HG03025 (cell line): ENCODE measurements around the gene MAPKAP1.
A peak's percentile ranks its signal among the peaks of the same experiment; 100 is the strongest.

Source experiments
- ATAC-seq: cut with Tn5 transposase; IDR thresholded peaks from one replicate; pipeline ENCODE4 v1.9.1; 2021; ENCODE audit warnings: mild to moderate bottlenecking, moderate library complexity; ENCODE audit not compliant: unreplicated experiment, low FRiP score

The MAPKAP1 gene

DNA sequence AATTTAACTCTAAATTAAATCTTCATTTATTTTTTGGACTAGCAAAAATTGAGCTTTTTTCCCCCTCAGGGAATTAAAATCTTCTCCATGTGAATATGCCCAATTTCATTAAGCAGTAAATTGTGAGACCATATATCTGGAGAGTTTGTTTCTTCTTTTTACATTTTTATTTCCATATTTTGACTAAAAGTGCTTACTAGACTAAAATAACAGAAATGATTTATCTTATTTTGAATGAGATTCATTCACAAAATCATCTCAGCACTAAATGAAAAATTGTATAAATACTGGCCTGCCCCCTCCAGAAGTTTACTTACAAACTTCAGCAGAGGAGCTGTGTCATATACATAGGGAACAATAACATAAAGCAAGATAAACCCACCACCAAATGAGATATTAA lies 26.6 kb downstream of the MAPKAP1 start:
- no peak for ATAC-seq

DNA sequence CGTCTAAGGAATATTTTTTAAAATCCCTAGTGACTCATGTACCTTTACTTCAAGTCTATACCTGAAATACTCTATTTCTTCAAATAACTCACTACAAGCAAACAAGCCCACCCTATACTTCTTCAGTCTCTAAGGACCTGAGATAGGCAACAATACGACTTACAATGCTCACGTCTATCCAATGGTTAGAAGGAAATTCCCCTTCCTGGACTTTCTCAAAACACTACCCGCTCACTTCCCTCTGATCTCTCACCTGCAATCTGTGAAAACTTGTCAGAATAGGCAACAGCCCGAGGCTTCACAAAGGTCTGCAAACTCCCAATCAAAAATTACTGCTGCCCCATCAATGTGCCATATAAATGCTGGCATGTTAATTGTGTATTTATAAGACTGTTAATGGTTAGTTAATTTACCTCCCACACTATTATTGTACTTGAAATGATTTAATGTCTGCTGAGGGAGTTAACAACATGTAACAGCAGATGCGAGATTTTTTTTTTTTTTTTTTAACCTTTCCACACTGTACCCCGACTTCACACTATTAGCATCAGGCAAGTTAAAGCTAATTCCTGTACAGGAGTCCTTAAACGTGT lies 27.3 kb downstream of the MAPKAP1 start:
- ATAC-seq: no peak

DNA sequence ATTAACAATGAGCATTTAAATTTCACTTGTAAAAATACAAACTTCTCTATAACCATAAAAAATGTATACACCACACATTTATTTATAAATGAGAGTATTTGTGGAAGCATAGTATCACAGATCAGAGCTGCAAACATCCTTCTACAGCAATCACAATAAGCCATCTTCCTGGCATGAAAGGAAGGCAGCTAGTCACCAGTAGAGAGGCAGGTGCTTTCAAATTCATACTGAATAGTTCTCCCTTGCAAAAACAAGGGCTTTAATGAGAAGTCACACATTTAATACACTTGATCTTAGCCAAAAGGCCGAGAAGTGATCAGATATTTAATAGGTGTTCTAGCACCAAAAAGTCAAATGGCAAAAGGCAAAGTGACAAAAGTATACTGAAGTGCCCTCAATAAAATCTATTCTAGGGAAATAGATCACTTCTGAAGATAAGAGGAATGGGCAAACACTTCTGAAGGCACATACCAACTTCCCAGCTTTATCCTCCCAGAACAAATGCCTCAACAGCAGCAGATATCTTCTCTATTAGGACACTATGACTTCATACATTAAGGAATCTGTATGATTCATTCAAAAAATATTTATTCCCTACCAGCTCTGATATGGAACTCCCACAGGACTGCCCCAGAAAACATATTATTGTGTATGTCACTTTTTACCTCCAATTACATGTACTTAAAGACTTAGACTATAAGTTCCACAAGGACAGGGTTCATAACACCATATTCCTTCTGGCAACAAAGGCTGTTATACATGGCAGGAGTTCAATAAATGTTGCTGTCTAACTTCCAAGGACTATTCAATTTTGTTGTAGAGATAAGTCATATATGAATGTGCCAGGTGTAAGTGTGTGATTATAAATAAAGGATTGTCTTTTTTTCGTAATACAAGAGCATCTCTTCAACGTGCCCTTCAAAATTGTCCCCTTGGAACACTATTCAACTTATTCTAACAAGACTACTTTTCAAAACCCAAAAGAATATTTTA lies 31.7 kb downstream of the MAPKAP1 start:
- ATAC-seq: no peak

DNA sequence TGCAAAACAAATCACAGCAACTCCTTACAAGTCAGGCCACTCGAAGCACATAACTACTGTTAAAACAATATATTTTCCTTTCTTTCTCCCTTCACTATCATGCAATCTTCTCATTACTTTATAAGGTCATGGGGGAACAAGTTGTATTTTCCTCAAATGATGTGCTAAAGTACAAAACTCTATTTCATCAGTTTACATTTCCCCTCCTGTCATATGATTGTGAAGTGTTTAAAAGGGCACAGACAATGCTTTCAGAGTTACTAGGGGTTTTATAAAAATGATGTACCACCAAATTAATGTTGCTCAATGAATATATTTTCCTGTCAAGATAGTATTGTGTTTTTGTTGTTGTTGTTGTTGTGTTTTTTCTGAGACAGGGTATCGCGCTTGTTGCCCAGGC lies 34.1 kb downstream of the MAPKAP1 start:
- no peak for ATAC-seq

DNA sequence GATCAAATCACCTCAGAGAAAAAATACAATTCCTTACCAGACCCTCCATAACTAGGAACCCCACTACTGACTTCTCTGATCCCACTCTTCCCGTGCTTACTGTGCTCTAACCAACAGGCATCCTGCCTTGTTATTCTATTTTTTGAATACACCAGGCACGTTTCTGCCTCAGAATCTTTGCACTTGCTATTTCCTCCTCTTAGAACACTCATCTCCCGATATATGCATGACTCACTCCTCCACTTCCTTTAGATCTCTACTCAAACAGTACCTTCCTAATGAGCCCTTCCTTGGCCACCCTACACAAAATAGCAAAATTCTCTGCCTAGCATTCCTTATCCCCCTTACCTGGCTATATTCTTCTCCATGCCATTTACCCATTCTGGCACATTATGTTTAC lies 43.9 kb downstream of the MAPKAP1 start:
- ATAC-seq: no peak

DNA sequence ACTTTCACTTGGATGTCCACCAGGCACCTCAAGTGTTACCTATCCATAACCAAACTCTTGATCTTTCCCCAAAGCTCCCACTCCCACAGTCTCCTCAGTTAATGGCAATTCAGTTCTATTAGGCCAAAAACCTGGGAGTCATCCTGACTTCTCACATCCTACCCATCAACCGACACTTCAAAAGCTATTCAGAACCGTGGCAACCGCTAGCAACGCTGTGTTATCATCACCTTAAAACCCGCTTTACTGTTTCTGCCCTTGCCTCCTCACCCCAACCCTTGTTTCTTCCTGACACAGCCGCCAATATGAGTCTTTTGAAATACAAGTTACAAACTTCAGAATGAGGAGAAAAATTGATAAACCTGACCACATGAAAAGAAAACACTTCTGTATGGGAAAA lies 46.5 kb downstream of the MAPKAP1 start:
- no peak for ATAC-seq

DNA sequence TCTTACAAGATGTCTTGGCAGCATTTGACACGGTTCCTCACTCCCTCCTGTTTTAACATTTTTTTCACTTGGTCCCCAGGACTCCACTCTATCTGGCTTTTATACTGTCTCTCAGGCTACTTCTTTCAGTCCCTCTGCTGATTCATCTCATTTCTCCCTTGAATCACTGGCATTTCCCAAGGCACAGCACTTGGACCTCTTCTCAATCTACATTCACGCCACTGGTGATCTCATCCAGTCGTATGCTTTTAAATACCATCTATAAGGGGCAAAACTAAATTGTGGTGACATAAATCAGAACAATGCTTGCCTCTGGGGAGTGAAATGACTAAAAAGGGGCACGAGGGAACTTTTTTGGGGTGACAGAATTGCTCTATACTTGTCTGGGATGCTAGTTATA lies 47.1 kb downstream of the MAPKAP1 start:
- ATAC-seq: no peak

DNA sequence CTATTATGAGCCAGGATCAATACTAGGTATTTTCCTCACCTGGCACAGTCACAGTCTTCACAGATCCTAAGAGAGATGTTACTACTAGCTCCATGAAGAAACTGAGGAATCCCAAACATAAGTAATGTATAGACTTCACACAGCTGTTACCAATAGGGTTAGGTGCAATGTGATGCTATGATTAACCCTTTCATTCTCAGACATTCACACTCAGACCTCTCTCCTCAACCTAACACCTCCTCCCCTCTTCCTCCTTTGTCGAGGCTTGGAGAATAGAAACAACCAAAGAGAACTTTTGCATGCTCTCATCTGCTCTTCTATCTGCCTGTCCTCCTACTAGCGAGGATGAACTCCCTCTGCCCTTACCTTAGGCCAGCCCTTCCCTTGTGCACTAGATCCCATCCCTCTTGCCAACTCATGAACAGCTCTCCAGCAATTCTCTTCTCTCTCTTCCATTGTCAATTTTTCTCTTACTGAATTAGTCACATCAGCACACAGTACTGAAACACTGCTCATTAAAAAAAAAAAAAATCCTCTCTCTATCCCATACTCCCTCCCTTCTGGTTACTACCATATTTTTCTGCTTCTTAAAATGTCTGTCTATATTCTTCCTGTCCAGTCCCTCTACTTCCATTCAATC lies 47.7 kb downstream of the MAPKAP1 start:
- no peak for ATAC-seq

DNA sequence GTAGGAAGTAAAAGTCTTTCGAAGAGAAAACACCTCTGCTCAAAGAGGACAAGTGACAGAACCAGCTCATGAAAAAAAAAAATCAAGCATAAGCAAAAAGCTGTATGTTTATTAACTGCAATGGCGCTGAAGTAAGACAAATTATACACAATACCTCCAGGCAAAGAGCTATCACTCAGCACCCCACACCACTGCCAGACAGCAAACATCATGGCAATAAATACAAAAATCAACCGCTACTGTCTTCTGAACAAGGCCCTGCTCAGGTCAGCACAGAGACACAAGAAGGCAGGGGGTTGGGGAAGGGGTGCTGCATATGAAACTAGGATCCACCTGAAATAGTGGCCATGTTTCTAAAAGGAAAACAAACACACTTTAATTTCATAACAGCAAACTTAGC lies 50.4 kb downstream of the MAPKAP1 start:
- no peak for ATAC-seq

DNA sequence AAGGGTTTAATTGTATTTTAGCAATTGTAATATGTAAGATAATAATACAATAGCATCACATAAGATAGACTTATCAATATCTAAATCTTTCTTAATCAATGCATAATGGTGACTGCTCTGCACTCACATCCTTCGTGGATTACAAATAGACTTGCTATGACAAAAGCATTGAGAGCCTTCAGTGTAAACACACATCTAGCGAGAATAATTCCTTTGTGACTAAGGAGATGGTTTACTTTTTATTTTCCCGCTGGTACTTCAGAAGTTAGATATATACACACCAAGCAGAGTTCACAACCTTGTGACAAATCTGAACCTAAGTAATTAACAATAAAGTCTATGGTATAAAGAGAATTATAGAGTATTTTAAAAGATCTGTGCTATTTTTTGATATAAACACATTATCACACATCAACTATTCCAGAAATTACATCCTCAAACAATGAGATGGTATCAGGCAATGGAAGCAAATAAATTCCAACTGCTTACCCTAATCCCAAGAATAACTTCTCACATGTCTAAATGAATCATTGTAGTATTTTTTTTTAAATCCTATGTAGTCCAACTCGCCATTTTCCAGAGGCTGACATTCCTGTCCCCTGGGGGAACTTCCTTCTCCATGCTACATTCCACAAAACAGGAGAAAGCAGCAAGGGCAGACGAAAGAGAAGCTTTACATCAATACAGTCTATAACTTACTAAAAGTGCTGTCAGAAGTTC lies 51.2 kb downstream of the MAPKAP1 start:
- ATAC-seq: no peak

DNA sequence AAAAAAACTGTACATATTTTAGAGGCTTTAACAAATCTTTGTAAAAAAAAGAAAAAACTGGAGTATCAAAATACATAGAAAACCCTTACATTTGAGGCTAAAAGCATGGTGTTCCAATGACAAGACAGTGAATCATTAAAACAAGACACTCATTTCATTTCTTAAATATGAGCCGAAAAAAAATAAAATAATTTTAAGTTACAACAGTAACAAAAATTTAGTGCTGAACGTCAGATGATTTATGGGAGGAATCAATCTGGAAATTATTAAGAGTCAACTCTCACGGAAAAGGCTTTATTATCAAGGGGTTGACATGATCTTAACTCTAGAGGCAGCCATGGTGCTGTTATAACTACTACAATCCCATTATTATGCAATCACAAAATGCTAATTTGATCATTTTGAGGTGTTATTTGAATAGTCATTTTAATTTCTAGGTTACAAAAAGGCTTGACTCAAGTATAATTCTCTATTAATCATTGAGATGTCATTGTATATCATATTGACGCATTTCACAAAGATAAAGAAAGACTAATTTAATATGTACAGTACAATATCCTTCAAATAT lies 51.9 kb downstream of the MAPKAP1 start:
- ATAC-seq: no peak

DNA sequence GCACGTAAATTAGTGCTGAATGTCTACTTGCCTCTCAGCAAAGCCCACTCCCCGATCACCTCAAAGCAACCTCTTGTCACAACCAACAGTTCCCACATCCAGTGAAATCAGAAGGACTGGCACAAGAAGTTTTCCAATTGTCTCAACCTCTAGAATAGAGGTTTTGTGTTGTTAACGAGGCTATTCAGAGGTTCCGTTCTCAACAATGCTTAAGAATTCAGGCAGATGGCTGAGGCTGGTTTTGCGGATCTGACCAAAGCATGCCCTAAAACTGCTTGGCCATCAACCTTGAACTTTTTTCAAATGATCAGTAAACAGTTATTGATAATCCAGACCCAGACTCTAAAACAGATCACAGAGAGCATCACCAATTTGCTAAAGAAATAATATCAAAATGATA lies 52.9 kb downstream of the MAPKAP1 start:
- ATAC-seq: no peak

DNA sequence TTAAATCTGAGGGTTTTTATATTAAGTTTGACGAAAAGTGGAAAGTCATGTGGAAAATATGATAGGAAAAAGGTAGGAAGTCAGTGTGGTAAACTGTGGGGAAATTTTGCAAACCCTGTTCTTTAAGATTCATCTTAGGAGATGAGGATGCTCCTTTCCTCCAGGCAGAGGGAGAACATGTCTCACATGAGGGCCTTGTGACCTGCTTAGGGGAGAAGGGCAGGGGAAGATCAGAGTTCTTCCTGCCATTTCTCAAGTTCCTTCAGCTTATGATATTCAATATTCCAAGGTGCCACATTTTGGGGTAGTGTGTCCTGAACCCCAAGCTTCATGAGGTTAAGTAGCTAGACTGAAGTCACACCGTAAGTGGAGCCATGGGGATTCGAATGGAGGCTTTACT lies 53.7 kb downstream of the MAPKAP1 start:
- no peak for ATAC-seq

DNA sequence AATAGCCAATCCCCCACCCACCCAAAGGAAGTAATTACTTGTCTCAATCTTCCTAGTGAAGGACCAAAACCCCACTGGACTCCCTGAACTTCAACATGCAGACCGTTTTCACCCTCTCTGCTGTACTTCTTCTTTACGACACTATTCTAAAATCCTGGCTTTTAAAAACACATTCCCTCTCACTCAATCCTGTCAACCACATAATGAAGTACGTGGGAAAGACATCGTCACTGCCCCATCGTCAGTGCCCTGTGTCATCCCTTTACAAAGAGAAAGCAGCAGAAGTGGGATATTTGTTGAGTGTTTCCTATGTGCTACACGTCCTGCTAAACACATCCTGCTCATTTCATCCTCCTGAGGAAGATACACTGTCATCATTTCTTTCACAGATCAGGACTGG lies 54.2 kb downstream of the MAPKAP1 start:
- no peak for ATAC-seq

DNA sequence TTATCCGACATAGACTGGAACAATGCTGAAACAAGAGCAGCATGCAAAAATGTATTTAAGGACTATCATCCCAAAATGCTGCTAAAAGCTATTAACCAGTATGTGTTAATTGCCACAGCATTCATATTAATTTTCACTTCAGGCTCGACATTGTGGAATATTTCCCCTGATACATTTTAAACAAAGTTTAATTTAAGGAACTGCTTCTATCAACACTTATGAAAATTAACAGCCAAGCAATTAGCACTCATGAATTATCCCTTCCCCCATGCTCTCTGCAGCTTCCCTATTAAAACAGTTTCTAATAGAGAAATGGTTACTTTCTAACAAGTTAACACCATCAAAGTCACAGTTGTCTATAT lies 54.8 kb downstream of the MAPKAP1 start:
- no peak for ATAC-seq

DNA sequence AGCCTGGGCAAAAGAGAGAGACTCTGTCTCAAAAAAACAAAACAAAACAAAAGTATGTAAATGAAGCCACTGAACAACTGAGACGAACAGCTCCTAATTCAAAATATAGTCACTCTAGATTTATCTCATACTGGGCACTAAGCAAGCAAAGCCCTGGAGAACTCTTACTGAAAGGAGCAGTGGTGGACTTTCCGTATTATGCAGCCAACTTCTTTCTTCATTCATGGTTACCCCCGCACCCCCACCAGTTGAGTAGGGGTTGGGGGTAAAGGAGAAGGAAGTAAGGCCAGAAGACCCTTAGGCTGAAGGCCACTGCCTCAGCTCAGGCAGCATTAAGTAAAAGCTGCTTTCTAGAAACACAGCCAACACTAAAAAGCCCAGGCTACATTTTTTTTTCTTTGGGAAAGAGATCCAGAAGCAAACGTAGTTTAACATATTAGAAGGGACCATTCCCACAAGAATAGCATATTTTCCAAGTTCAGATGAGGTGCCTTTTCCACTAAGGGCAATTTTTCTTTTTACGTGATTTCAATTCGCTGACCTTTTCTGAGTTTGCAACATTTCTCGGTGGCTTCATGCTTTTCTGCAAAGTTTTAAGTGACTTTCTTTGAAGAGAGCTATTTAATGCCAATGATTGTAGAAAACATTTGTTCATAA lies 55.3 kb downstream of the MAPKAP1 start:
- ATAC-seq: no peak

DNA sequence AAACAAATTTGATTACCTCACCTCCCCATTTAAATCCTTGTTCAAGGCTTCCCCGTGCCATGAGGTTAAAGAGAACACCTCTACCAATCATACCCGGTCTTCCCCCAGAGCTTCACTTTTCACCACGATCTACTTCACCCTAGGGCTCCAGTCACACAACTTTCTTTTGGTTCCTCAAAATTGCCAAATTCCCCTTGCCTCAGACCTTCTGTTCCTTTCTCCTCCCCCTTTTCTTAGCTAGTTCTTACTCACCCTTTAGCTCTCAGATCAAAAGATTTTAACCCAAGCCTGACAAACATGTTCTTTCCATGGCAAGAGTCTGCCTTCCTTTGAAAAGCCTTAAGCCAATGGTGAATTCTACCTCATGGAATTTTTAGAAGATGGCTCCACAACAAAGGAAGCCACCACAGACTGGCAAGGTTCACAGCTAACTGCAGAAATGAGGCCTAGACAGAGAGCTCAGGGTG lies 56.7 kb downstream of the MAPKAP1 start:
- ATAC-seq: peak; percentile 76

DNA sequence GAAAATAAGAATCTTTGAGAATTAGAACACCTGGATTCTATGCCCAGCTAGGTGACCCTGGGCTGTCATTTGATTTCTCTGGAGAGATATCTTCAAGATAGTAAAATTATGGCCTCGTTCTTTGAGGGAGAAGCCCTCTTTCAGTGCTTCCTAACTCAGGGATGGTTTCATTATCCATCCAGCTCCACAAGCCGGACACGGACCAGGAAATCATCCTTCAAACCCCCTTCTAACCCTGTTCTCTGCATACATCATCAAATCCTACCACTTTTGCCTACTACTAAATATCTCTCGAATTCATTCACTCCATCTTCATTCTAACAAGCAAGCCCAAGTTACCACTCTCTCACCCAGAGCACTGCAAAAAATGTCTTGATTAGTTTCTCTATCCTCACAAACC lies 57.2 kb downstream of the MAPKAP1 start:
- no peak for ATAC-seq

DNA sequence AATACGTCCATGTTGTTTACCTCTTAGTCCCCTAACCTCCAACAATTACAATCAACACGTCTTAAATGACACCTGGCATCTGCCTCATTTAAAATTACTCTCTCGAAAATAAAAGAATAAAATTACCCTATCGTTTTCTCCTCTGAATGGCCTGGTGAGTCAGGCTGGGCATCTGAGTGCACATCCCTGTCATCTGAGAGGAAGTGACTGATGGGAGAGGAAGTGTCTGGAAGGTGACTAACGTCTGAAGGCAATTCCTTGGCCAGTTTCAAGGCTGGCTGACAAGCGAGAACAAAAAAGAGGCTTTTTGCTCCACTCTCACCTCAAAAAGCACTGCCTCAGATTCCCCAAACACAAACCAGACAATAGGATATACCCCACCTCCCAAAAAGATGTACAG lies 57.7 kb downstream of the MAPKAP1 start:
- no peak for ATAC-seq

DNA sequence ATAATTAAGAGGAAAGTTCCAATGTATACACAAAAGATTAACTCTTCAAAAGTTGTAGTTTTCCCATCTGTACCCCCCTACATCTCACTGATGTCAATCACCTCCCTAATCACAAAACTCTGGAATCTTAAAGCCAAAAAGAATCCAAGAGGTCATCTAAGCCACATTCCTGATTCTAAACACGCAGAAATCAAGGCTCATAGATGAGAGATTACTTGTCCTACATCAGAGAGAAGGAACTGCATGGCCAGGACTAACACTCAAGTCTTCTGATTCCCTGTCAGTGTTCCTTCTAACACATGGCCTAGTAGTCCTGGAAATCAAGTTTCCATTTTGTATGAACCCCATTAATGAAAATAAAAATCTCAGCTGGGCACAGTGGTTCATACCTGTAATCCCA lies 58.7 kb downstream of the MAPKAP1 start:
- ATAC-seq: no peak
